Measurements from ENCODE around the gene NPC1.

DNA sequence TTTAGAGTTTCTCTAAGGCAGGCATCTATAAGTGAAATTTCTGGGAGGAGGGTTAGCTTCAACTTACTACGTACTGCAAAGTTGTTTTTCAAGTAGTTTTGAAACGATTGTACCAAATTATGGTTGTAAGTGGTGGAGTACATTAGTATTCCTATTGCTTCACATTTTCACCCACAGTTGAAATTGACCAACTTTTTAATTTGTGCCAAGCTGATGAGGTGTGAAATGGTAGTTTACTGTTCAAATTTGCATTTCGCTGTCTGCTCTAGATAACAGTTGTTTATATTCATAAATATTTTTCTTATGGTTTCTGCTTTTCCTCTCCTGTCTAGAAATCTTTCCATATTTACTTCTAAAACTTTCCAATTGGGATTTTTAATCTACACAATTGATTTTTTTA, 18.6 kb downstream of the NPC1 start:
- TF ChIP-seq CTCF (IDR thresholded peaks at IDR 0.05) (no peak), POLR2A (IDR thresholded peaks at IDR 0.05) (no peak), POLR2AphosphoS5 (IDR thresholded peaks at IDR 0.05) (no peak)
